ENCODE results near the gene CLDN15.
"Not testable (repeated sequence)": the region's sequence is repeated elsewhere in the genome, so short reads cannot be mapped to it uniquely, and the experiment has no call there.

CLDN15 gene

DNA sequence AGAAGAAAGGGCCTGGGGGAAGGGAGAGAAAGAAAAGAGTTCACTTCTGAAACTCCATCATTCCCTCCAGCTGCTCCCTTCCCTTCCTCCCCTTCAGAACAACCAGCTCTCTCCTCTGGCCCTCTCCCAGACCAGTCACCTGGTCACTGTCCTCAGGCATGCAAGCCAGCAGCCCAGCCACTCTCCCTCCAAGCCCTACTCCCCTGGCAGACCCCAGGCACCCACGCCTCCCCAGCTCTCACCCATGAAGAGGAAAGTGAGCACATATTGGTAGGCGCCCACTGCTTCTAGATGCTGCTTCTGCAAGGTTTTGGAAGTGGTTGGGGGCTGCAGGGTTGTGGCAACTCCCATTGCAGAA is 37.1 kb downstream of the CLDN15 start:
- no peak for DNase-seq (ENCODE audit: low read depth)

DNA sequence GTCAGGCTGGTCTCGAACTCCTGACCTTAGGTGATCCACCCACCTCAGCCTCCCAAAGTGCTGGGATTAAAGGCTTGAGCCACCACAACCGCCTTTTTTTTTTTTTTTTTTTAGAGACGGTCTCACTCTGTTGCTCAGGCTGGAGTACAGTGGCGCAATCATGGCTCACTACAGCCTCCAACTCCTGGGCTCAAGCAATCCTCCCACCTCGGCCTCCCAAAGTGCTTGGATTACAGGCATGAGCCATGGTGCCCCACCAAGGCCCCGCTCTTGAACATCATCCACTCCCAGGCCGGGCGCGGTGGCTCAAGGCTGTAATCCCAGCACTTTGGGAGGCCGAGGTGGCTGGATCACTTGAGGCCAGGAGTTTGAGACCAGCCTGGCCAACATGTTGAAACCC is 38.1 kb downstream of the CLDN15 start:
- DNase-seq (ENCODE audit: low read depth), result not testable (repeated sequence)

DNA sequence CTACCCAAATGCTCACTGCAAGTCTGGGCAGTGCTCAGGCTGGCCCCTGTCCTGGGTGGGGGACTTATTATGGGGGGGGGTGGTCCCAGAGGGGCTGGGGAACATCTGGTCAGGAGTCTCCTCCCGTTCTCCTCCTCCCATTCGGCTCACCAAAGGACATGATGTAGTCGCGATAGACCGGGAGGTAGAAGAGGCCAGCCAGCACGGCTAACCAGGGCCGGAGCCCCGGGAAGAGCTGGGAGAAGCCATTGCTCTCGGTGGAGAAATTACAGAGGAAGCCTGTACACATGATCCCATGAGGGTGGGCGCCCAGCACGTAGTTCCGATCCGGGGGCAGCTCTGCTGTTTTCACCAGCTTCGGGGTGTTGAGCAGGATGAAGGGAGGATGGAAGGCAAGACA is 39.1 kb downstream of the CLDN15 start:
- DNase-seq (ENCODE audit: low read depth), result no peak

DNA sequence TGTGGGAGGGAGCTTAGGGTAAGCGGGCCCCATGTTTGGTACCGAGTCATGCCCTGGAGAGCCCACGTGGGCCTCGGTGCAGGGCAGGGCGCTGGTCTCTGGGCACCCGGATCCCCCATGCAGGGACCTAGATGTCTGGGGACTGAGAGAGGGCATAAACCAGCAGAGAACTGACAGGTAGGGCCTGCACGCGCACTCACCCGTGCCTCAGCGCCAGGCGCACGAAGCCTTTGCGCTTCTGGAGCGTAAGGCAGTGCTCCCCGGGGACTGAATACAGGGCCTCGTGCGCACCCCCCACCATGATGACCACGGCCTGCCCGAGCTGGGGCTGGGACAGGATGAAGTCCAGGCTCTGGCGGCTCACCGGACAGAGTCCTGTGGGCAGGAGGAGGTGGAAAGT is 39.6 kb downstream of the CLDN15 start:
- DNase-seq (ENCODE audit: low read depth), result no peak

DNA sequence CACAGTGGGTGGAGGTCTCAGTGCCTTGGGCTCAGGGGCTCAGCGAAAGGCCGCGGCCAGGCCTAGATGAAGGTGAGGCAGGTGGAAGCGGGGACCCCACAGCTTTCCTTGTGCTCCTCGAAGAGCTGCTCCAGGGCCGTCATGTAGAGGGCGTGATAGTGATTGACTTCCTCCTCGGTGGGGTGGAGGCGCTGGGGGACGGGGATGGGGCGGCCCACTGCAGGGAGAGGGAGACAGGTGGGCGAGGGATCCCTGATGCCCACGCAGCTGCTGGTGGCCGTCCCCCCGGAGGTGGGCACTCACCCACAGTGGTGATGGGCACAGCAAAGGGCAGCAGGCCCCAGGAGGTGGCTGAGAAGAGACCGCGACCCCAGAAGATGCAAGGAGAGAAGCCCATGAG is 41.7 kb downstream of the CLDN15 start:
- DNase-seq (ENCODE audit: low read depth), result no peak

DNA sequence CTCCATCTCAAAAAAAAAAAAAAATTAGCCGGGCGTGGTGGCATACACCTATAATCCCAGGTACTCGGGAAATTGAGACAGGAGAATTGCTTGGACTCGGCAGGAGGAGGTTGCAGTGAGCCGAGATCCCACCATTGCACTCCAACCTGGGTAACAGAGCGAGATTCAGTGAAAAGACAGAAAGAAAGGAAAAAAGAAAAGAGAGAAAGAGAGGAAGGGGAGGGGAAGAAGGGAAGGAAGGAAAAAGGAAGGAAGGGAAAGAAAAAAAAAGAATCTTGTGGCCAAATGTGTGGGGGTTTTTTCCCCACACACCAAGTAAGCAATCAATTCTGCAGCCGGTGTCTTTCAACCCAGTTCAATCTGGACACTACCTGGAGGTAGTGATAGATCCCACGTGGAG is 48.5 kb downstream of the CLDN15 start:
- DNase-seq (ENCODE audit: low read depth), result no peak

DNA sequence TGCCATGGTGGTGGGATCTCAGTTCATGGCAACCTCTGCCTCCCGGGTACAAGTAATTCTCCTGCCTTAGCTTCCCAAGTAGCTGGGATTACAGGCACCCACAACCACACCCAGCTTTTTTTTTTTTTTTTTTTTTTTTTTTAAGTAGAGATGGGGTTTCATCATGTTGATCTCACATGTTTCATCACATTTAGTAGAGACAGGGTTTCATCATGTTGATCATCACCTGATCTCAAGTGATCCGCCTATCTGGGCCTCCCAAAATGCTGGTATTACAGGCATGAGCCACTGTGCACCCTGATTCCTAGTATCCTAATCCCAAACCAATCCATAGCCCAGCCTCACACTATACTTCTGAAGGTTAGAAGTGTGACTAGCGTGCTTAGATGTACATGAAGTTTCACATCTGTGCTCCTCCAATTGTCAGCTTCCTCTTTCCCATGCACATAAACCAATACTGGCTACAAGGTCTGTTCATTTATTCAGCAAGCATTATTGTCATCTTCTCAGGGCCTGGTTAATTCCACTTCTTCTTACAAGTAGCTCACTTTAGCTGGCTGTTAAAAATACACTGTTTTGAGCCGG is 50.7 kb downstream of the CLDN15 start:
- DNase-seq (ENCODE audit: low read depth), result no peak

DNA sequence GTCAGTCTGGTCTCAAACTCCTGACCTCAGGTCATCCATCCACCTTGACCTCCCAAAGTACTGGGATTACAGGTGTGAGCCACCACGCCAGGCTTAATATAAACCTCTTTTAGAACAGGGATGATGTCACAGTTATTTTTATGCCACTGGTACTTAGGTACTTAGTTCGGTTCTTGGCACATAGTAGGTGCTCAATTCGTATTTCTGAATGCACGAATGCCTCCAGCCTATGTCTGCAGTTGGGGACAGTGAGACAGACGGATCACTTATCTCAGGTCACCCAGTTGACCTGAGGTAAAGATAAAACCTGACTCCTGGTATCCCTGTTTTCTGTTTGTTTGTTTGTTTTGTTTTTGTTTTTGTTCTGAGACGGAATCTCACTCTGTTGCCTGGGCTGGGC is 51.4 kb downstream of the CLDN15 start:
- no peak for DNase-seq (ENCODE audit: low read depth)

DNA sequence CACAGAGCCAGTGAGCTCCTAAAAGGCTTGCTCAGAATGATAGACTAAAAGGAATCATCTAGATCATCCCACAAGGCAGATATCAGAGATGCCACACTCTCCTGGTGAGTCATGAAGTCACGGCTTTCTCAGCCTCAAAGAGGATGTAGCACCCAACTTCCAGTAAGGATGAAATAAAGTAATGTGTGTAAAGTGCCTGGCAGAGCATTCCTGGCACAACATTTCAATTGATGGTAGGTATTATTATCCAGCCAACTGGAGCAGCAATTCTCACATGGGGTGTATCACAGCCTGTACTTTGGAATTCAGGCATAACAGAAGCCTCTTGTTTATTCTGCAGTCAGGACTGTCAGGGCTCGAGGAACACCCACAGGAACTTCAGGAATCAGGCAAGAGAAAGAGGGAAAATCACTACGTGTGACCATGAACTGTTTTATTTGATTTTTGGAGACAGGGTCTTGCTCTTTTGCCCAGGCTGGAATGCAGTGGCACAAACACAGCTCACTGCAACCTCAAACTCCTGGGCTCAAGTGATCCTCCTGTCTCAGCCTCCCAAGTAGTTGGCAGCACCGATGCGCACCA is 52.3 kb downstream of the CLDN15 start:
- DNase-seq (ENCODE audit: low read depth), result no peak
